Cardiac muscle cell (in vitro differentiated cells and primary cell): ENCODE results near the gene AQP7. TPM values are rescaled to one million over a fixed set of nuclear protein-coding genes. Genes with fewer than 3 reads are reported as not detected.

Experiments used
- DNase-seq, 2 donors: peaks; one replicate each; pipeline versions ENCODE4 v3.0.0 to v3.0.0-alpha.2; 2010 to 2017; ENCODE audit warnings: low read depth in 1 of 2, low spot score in 1 of 2
- H3K27ac ChIP-seq: fragments of 200-600 bp; sonication (generic); 2 replicates; pipeline ENCODE4 v1.5.1; 2016
- H3K27me3 ChIP-seq: fragments of 200-600 bp; sonication (generic); 2 replicates; pipeline ENCODE4 v1.6.0; 2016; ENCODE audit warnings: control low read depth
- H3K36me3 ChIP-seq: fragments of 200-600 bp; sonication (generic); 2 replicates; pipeline ENCODE4 v1.5.1; 2016; ENCODE audit warnings: control low read depth
- H3K4me1 ChIP-seq: fragments of 200-600 bp; sonication (generic); 2 replicates; pipeline ENCODE4 v1.8.1; 2017; ENCODE audit warnings: low read depth, mild to moderate bottlenecking, mixed run types
- H3K4me3 ChIP-seq: fragments of 200-600 bp; sonication (generic); 2 replicates; pipeline ENCODE4 v1.5.1; 2016; ENCODE audit warnings: mild to moderate bottlenecking
- H3K9me3 ChIP-seq: fragments of 200-600 bp; sonication (generic); 2 replicates; pipeline ENCODE4 v1.5.1; 2017; ENCODE audit warnings: low read depth, mild to moderate bottlenecking, control low read depth
- CTCF ChIP-seq: IDR thresholded peaks from 2 replicates; pipeline ENCODE4 v1.5.1; 2012; ENCODE audit warnings: low read depth, mild to moderate bottlenecking, low read length
- polyA plus RNA-seq: library from polyadenylated mRNA; unstranded; fragments of >200 nt; fragmentation: Nextera tagmentation; extraction: Ambion mirVana; gene quantifications from 2 replicates; pipeline ENCODE4 v1.2.1, GENCODE V29; 2016
- total RNA-seq: library from RNA; depleted of rRNA; stranded (reverse); fragments of >200 nt; gene quantifications from 2 replicates; pipeline ENCODE4 v1.2.3, GENCODE V29; 2016

Gene AQP7
- total and polyA plus RNA-seq, 2 experiments from 2014 or later, result 4.2 to 5.5 TPM

- no peaks in the 10 kb centered on the region for H3K9me3 ChIP-seq
- H3K36me3 ChIP-seq, result no peaks in the 10 kb centered on the region
- H3K4me3 ChIP-seq, result no peak overlapping the region
- H3K27me3 ChIP-seq, result no peaks in the 10 kb centered on the region
- peaks cover 9% of the 10 kb centered on the region for H3K4me1 ChIP-seq
- no peak overlapping the region for H3K27ac ChIP-seq
- no peak for TF ChIP-seq CTCF
- DNase-seq, result no peak
These were observed 25.2 kb downstream of the AQP7 start for GRCh38 chr9:33377089-33377715.

- peak overlapping the region; percentile 75 for H3K27ac ChIP-seq
- H3K4me1 ChIP-seq, result peaks cover 4% of the 10 kb centered on the region
These were observed 26.5 kb downstream of the AQP7 start for GRCh38 chr9:33375841-33376321.

GRCh38 chr9:33375238-33375840 lies 27.0 kb downstream of the AQP7 start:
- H3K4me1 ChIP-seq, result peaks cover 3% of the 10 kb centered on the region
- H3K9me3 ChIP-seq, result no peaks in the 10 kb centered on the region
- TF ChIP-seq CTCF, result no peak
- no peaks in the 10 kb centered on the region for H3K27me3 ChIP-seq
- H3K27ac ChIP-seq, result peak overlapping the region; percentile 75
- H3K4me3 ChIP-seq, result no peak overlapping the region
- peaks cover 8% of the 10 kb centered on the region for H3K36me3 ChIP-seq
- no peak for DNase-seq

More at GRCh38 chr9:33375841-33376321, 26.5 kb downstream of the AQP7 start:
- Histone ChIP-seq H3K4me3 (no peak overlapping the region), H3K27me3 (no peaks in the 10 kb centered on the region), H3K36me3 (peaks cover 4% of the 10 kb centered on the region), H3K9me3 (no peaks in the 10 kb centered on the region)
- peak in 1 of 2 donors; percentile 78 for DNase-seq
- TF ChIP-seq CTCF, result no peak

- H3K4me3 ChIP-seq, result no peak overlapping the region
- peak overlapping the region; percentile 75 for H3K27ac ChIP-seq
- peak; percentile 94 for TF ChIP-seq CTCF
- peaks cover 14% of the 10 kb centered on the region for H3K36me3 ChIP-seq
- no peaks in the 10 kb centered on the region for H3K27me3 ChIP-seq
- peaks cover 3% of the 10 kb centered on the region for H3K4me1 ChIP-seq
- peak; percentile 85 to 89 for DNase-seq
- no peaks in the 10 kb centered on the region for H3K9me3 ChIP-seq
These were observed 27.6 kb downstream of the AQP7 start for GRCh38 chr9:33374634-33375237.

GRCh38 chr9:33374190-33374589 lies 28.2 kb downstream of the AQP7 start:
- no peak overlapping the region for H3K4me3 ChIP-seq
- H3K9me3 ChIP-seq, result no peaks in the 10 kb centered on the region
- no peak overlapping the region for H3K27ac ChIP-seq
- no peaks in the 10 kb centered on the region for H3K27me3 ChIP-seq
- TF ChIP-seq CTCF, result no peak
- DNase-seq, result no peak
- H3K36me3 ChIP-seq, result peaks cover 20% of the 10 kb centered on the region
- H3K4me1 ChIP-seq, result peaks cover 3% of the 10 kb centered on the region
